Activated CD8-positive, alpha-beta memory T cell treated with anti-CD3 and anti-CD28 coated beads for 4 hours (primary cell): ENCODE results near the gene TRPM8.
"Not testable (repeated sequence)": the region's sequence is repeated elsewhere in the genome, so short reads cannot be mapped to it uniquely, and the experiment has no call there.

Experiments used
- DNase-seq, 2 donors: peaks; one replicate each; pipeline ENCODE4 v3.0.0-alpha.2; 2020; ENCODE audit warnings: low read depth in 2 of 2

TRPM8 gene

GRCh38 chr2:233936089-233936488, 18.9 kb downstream of the TRPM8 start:
- DNase-seq: no peak

GRCh38 chr2:233938676-233939370, 21.6 kb downstream of the TRPM8 start:
- no peak for DNase-seq

- DNase-seq: no peak
Observed at GRCh38 chr2:233940376-233941276, 23.5 kb downstream of the TRPM8 start.

GRCh38 chr2:233942731-233943130, 25.6 kb downstream of the TRPM8 start:
- no peak for DNase-seq

- no peak for DNase-seq
Observed at GRCh38 chr2:233944269-233944668, 27.1 kb downstream of the TRPM8 start.

GRCh38 chr2:233944722-233945121, 27.5 kb downstream of the TRPM8 start:
- DNase-seq: no peak

GRCh38 chr2:233945146-233945545, 28.0 kb downstream of the TRPM8 start:
- no peak for DNase-seq

- no peak for DNase-seq
Observed at GRCh38 chr2:233950078-233950825, 33.1 kb downstream of the TRPM8 start.

GRCh38 chr2:233952335-233952734, 35.2 kb downstream of the TRPM8 start:
- no peak for DNase-seq

GRCh38 chr2:233953087-233953801, 36.1 kb downstream of the TRPM8 start:
- DNase-seq: no peak

- no peak for DNase-seq
Observed at GRCh38 chr2:233960203-233960602, 43.0 kb downstream of the TRPM8 start.

GRCh38 chr2:233961905-233962304, 44.7 kb downstream of the TRPM8 start:
- no peak for DNase-seq

GRCh38 chr2:233964581-233964980, 47.4 kb downstream of the TRPM8 start:
- DNase-seq: no peak

GRCh38 chr2:233965032-233965603, 47.9 kb downstream of the TRPM8 start:
- DNase-seq: no peak

- DNase-seq: not testable (repeated sequence)
Observed at GRCh38 chr2:233965646-233966045, 48.5 kb downstream of the TRPM8 start.

- DNase-seq: no peak
Observed at GRCh38 chr2:233966388-233966787, 49.2 kb downstream of the TRPM8 start.

- no peak for DNase-seq
Observed at GRCh38 chr2:233967164-233967563, 50.0 kb downstream of the TRPM8 start.

GRCh38 chr2:233968556-233968955, 51.4 kb downstream of the TRPM8 start:
- DNase-seq: no peak

GRCh38 chr2:233972460-233972859, 55.3 kb downstream of the TRPM8 start:
- not testable (repeated sequence) for DNase-seq

- no peak for DNase-seq
Observed at GRCh38 chr2:233972941-233973575, 55.9 kb downstream of the TRPM8 start.

- DNase-seq: no peak
Observed at GRCh38 chr2:233973786-233974185, 56.6 kb downstream of the TRPM8 start.
